Astrocyte of the hippocampus (primary cell): ENCODE results near the gene TMEM187.

Experiments used
- DNase-seq: peaks from one replicate; pipeline ENCODE4 v3.0.0; 2011; ENCODE audit warnings: low read depth, low spot score

The TMEM187 gene

DNA sequence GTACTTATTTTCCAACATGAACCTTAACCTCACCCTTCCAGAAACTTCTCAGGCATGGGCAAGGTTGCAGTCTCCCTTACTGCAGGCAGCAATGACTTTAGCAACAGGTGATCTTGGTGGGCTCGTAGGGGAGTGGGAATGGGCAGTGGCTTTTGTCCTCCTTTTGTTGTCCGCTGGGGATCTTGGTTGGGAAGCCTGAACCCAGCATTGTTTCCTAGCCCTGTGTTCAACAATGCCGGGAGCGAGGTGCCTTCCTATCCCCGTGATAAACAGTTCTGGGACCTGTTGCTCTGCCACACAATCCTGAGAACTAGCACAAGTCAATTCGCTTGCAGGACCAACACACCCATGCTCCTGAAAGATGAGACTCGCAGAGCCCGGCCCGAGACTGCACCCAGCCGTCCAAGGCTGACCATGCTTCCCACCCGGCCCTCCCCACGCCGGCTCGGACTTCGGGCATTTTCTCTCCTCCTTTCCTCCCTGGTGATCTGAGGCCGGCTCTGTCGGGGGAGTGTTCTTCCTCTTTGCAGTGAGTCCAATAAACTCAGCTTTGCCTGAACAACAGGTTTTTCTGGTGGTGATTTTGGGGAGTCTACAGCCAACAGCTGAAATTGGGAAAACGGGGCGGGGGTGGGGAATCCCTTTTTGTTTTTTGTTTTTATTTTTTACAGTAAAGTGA lies 26.9 kb downstream of the TMEM187 start:
- DNase-seq = no peak

- DNase-seq = no peak
Measured at GRCh38 chrX:154000051-154000450, 27.5 kb downstream of the TMEM187 start.

- peak; percentile 73 for DNase-seq
Measured at GRCh38 chrX:154002215-154002719, 29.7 kb downstream of the TMEM187 start.

- no peak for DNase-seq
Measured at GRCh38 chrX:154004315-154004714, 31.8 kb downstream of the TMEM187 start.

DNA sequence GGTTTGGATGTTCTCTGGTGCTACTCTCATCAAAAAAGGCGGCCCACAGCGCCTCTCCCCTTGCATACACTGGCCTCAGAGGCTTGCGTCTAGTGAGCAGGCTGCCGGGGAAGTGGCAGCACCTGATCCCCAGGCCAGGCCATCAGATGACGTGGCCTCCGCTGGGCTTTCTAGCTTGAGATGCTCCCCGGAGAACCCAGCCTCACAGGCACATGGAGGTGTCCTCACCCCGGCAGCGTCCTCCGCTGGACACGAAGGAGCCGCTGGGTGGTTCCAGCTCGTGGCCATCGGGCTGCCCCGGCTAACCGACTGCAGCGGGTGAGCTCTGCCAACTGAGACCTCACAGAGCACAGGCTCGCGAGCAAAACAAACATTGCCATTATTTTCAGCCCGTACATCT lies 34.4 kb downstream of the TMEM187 start:
- DNase-seq = no peak

- DNase-seq = no peak
Measured at GRCh38 chrX:154008521-154008920, 36.0 kb downstream of the TMEM187 start.

GRCh38 chrX:154010330-154011087 lies 38.0 kb downstream of the TMEM187 start:
- no peak for DNase-seq

DNA sequence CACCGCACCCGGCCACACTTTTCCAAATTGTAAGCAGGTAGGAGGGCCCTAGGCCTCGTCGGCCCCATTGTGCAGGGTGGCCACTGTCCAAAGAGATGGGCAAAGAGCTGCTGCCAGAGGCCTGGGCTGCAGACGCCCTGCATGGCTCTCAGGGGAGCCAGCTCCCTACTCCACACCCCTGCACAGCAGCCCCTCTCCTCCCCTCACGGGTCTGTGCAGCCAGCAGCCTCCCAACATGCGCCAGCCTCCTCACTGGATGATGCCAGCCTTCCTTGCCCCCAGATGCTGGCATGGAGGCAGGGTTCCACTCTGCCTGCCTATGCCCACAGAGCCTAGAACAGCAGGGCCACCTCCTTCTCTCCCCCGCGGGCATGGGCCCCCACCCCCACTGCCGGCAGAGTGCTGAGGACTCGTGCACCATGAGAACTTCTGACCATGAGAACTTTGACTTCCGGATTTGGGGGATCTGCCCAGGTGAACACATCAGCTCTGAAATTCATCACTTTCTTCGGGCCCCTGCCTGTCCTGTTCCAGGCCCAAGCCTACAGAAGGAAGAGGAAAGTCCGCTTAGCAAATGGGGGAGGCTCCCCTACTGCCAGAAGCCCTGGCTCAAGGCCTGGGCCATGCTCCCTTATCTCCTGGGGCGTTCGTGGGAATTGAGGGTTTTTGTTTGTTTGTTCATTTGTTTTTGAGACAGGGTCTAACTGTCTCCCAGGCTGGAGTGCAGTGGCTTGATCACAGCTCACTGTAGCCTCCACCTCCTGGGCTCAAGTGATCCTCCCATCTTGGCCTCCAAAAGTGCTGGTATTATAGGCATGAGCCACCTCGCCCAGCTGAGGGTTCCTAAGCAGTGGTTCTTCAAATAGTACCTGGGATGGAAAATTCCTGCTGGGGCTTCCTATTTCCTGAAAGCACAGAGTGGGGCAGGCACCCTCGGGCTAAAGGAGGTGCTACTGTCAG lies 39.1 kb downstream of the TMEM187 start:
- DNase-seq = no peak

GRCh38 chrX:154012336-154012991 lies 39.9 kb downstream of the TMEM187 start:
- DNase-seq = peak; percentile 53

DNA sequence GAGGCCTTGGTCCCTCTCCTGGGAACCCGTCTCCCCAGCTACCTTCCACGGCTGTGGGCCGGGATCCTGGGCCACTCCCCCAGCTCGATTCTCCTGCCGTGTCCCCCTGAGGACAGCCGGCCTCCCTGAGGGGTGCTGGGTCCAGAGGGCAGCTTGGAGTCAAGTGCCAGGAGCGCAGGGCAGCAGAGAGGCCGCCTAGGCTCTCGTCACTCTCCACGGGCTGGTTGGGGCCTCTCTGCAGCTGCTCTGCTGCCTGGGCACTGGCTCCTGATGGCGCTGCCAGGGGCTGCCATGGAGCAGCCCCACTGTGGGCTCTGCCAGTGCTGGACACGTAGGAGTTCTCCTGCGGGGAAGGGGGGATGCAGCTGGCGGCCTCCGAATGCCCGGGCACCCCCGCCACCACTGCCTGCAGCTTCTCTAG lies 40.5 kb downstream of the TMEM187 start:
- no peak for DNase-seq

DNA sequence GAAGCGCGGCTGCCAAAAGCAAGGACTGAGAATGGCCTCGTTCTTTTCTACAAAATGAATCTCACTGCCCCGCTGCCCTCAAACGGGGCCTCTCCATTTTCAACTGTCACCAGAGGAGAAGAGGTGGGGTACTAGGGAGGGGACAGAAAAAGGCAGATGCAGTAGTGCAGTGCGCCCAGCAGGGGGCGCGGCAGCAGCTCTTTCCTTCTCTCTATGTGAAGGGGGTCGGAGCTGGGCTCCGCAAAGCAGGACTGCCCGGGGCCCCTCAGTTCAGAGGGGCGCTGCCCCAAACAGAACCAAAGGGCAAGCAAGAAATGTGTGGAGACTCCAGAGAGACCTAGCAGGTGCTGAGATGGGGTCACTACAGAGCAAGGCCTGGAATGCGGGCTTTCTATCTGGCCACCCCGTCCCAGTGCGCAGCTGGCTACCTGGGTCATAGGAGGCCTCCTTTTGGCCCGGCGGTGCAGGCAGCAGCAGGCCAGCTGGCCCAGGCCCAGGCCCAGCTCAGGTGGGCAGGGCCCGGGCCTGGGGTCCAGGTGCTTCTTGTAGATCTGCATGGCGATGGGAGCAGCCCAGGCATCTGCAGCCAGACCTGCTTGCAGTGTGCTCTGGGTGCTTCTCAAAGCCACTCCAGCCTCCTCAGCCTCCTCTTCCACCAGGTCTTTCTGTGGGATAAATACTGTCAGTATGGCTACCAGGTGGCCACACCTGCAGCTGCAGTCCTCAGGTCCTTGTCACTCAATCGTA lies 41.2 kb downstream of the TMEM187 start:
- peak; percentile 58 for DNase-seq

GRCh38 chrX:154014429-154015380 lies 42.2 kb downstream of the TMEM187 start:
- DNase-seq = no peak

GRCh38 chrX:154015581-154016264 lies 43.2 kb downstream of the TMEM187 start:
- no peak for DNase-seq

DNA sequence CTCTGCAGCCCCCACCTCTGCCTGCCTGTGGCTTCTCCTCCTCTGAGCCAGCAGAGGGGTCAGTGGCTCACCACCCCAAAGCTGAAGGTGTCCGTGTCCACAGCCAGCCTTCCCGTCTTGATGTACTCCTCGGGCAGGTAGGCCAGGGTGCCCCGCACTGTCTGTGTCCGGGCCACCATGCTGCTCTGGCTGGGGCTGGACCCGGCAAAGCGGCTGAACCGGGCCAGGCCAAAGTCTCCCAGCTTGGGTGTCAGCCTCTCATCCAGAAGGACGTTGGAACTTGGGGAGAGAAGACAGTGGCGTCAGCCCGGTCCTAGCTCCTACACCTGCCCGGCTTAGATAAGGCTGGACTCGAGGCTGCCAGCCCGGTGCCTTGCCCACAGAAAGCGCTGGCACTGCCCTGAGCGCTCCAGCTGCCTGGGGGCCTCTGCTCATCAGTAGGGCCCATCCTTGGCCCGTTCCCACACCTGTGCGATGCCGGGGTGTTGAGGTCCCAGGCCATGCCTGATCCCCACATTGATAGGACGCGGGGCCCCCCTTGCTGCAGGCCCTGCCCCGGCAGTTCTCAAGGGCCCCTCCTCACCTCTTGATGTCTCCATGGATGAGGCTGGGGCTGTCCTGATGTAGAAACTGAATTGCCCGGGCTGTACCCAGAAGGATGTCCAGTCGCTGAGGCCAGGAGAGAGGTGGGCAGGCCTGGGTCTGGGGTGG lies 44.0 kb downstream of the TMEM187 start:
- no peak for DNase-seq

DNA sequence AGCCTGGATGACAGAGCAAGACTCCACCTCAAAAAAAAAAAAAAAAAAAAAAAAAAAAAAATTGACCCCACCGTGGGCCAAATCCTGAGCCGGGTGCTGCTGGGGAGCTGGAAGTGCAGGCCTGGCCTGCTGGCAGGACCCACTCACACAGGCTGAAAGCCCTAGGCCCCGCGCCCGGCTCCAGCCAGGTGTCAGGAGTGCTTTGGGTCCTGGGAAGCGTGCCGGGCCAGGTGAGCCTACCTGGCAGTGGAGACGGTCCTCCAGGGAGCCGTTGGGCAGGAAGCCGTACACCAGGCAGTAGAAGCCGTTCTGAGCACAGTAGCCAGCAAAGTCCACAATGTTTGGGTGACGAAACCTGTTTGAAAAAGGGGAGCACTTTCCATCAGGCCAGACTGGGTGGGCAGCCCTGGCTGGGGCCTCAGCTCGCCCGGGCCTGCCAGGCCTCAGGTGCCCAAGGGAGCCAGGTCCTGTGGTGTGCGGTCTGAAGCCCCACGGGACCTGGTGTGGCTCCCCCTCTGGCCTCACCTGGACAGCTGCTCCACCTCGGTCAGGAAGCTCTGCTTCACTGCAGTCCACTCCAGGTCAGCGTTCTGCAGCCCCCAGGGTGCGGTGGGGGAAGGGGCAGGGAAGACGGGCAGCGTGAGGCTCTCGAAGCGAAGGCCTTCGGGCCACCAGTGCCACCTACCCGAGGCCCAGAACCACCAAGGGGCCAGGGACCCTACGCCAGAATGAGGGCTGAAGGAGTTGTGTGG lies 45.4 kb downstream of the TMEM187 start:
- DNase-seq = no peak

DNA sequence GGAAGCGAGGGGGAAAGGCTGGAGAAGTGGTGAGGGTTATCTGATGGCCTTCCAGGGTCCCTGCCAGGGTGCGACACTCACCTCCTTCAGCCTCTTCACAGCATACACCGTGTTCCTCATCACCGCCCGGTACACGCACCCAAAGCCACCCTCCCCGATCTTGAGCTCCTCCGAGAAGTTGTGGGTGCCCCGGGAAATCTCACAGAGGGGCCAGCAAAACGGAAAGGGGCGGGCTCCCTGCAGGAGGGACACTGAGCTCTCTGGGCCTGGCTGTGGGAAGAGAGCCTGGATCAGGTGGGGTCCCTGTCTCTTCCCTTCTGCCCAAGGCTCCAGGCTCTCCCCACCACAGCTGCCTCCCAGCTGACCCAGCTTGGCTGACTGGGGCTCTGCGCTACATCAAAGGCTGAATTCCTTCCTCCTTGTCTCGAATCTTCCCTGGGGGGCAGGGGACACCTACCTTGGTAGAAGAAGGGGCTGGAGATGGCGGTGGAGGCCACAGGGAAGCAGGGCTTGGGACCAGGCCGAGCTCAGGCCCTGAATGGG lies 46.0 kb downstream of the TMEM187 start:
- DNase-seq = no peak

DNA sequence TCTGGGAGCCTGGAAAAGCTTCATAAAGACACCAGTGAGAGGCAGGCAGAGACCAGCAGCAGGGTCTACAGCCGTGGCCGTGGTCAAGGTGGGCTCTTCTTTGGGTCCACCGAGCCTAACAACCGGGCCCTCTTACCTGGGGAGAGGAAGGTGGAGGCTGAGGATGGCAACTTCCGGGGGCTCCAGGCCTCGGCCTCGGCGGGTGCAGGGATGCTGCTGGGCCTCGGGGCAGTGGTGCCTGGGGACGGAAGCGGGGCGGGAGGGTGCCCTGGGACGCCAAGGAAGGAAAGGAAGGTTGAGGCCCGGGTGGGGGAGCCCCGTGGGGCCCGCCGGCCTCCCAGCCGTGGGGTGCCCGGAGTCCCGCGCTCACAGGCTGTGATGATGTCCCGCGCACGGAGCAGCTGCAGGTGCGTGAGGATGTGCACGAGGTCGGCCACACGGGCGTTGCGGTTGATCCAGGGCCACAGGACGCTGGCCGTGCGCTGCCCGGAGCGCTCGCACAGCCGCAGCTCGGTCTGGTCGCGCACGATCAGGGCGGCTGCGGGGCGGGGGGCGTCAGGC lies 46.6 kb downstream of the TMEM187 start:
- peak; percentile 35 for DNase-seq
